Thyroid gland (tissue), 4 donors: ENCODE results near the gene SKIC8. TPM values are rescaled to one million over a fixed set of nuclear protein-coding genes. Genes with fewer than 3 reads are reported as not detected.

ENCODE experiments used
- DNase-seq, 2 donors: peaks; one replicate each; pipeline ENCODE4 v3.0.0-alpha.2; 2019
- H3K27ac ChIP-seq, 3 donors: fragments of 200-600 bp; sonication (generic); 1 replicate in 2 of 3; 2 replicates in 1 of 3; pipeline ENCODE4 v1.5.1; 2016 to 2019; ENCODE audit warnings: mild to moderate bottlenecking in 1 of 3, moderate library complexity in 1 of 3
- H3K27me3 ChIP-seq: fragments of 200-600 bp; sonication (generic); one replicate; pipeline ENCODE4 v1.5.1; 2019
- H3K36me3 ChIP-seq, 2 donors: fragments of 200-600 bp; sonication (generic); one replicate each; pipeline ENCODE4 v1.5.1; 2016 to 2019
- H3K4me1 ChIP-seq, 2 donors: fragments of 200-600 bp; sonication (generic); one replicate each; pipeline ENCODE4 v1.5.1; 2017 to 2019
- H3K4me3 ChIP-seq, 3 donors: fragments of 200-600 bp; sonication (generic); replicated peaks in 1 of 3; 1 replicate in 2 of 3; 2 replicates in 1 of 3; pipeline ENCODE4 v1.5.1; 2016; ENCODE audit warnings: mild to moderate bottlenecking in 1 of 3
- H3K9me3 ChIP-seq: fragments of 200-600 bp; sonication (generic); one replicate; pipeline ENCODE4 v1.5.1; 2017
- CTCF ChIP-seq, 6 experiments: fragments of 200-600 bp in 3 of 6; fragments of 450-650 bp in 3 of 6; sonication (generic) in 3 of 6; IDR thresholded peaks; one replicate each; pipeline ENCODE4 v1.5.1; 2016 to 2019; ENCODE audit warnings: antibody characterized with exemption in 6 of 6, mild to moderate bottlenecking in 2 of 6, inconsistent platforms in 1 of 6, moderate library complexity in 1 of 6
- POLR2A ChIP-seq, 2 donors: fragments of 450-650 bp; IDR thresholded peaks; one replicate each; pipeline ENCODE4 v1.6.1; 2017; ENCODE audit warnings: antibody characterized with exemption in 2 of 2, mild to moderate bottlenecking in 2 of 2, moderate library complexity in 1 of 2
- WGBS, 2 donors: methylation state at CpG; one replicate each; pipeline ENCODE4 v1.1.5; 2017; 5-methylcytosine and 5-hydroxymethylcytosine counted together
- intact Hi-C: fragments of 100-400 bp; cut with DNase I; formaldehyde crosslinking; loops from one replicate; pipeline ENCODE4 v1.15.1; 2023
- total RNA-seq, 4 donors: library from RNA; depleted of rRNA; stranded (reverse); fragments of >200 nt; gene quantifications; one replicate each; pipeline ENCODE4 v1.2.3, GENCODE V29; 2016

The SKIC8 gene
- total RNA-seq, 4 donors from 2014 or later, result 87.0 to 113 (median 101) TPM

GRCh38 chr15:78284758-78285157 is 14.7 kb downstream of the SKIC8 start:
- Histone ChIP-seq H3K27ac (no peak overlapping the region), H3K9me3 (no peaks in the 10 kb centered on the region), H3K27me3 (no peaks in the 10 kb centered on the region), H3K36me3 (peaks cover 29 to 53% of the 10 kb centered on the region in 2 donors), H3K4me3 (no peak overlapping the region), H3K4me1 (no peaks in the 10 kb centered on the region)
- TF ChIP-seq POLR2A (IDR thresholded peaks at IDR 0.05) (no peak), CTCF (IDR thresholded peaks at IDR 0.05) (no peak)
- intact Hi-C loops, result no loop called here
- WGBS, 2 donors, result 90 to 96% methylated on average over 4 of the region's 4 CpGs
- DNase-seq, result no peak

- Histone ChIP-seq H3K4me1 (no peaks in the 10 kb centered on the region), H3K9me3 (no peaks in the 10 kb centered on the region), H3K27me3 (no peaks in the 10 kb centered on the region), H3K4me3 (no peak overlapping the region), H3K36me3 (peaks cover 26 to 41% of the 10 kb centered on the region in 2 donors), H3K27ac (no peak overlapping the region)
- TF ChIP-seq POLR2A (IDR thresholded peaks at IDR 0.05), result no peak
- TF ChIP-seq CTCF (IDR thresholded peaks at IDR 0.05), result no peak
- DNase-seq, result no peak
- 93 to 96% methylated on average over 2 of the region's 2 CpGs for whole genome bisulfite sequencing, 2 donors
- intact Hi-C loops, result no loop called here
Observed at GRCh38 chr15:78282324-78282723, 17.1 kb downstream of the SKIC8 start.

- intact Hi-C loops, result no loop called here
- Histone ChIP-seq H3K4me1 (no peaks in the 10 kb centered on the region), H3K27ac (no peak overlapping the region), H3K4me3 (no peak overlapping the region), H3K9me3 (no peaks in the 10 kb centered on the region), H3K27me3 (no peaks in the 10 kb centered on the region), H3K36me3 (peaks cover 26 to 37% of the 10 kb centered on the region in 2 donors)
- DNase-seq, result no peak
- 95% methylated on average over 13 of the region's 13 CpGs for WGBS, 2 donors
- TF ChIP-seq CTCF (IDR thresholded peaks at IDR 0.05) (no peak), POLR2A (IDR thresholded peaks at IDR 0.05) (no peak)
Observed at GRCh38 chr15:78280319-78281072, 18.9 kb downstream of the SKIC8 start.

GRCh38 chr15:78276064-78276943 is 23.1 kb downstream of the SKIC8 start:
- no peak for TF ChIP-seq CTCF (IDR thresholded peaks at IDR 0.05)
- no peak for TF ChIP-seq POLR2A (IDR thresholded peaks at IDR 0.05)
- DNase-seq, result no peak
- no peaks in the 10 kb centered on the region for H3K27me3 ChIP-seq
- WGBS, 2 donors, result 82 to 92% methylated on average over 6 of the region's 6 CpGs
- H3K36me3 ChIP-seq, result peaks cover 7 to 13% of the 10 kb centered on the region in 2 donors
- intact Hi-C loops, result no loop called here
- no peaks in the 10 kb centered on the region for H3K9me3 ChIP-seq
- H3K4me1 ChIP-seq, result no peaks in the 10 kb centered on the region
- H3K27ac ChIP-seq, result no peak overlapping the region
- H3K4me3 ChIP-seq, result no peak overlapping the region

GRCh38 chr15:78274994-78275393 is 24.4 kb downstream of the SKIC8 start:
- Histone ChIP-seq H3K4me1 (no peaks in the 10 kb centered on the region), H3K27me3 (no peaks in the 10 kb centered on the region), H3K4me3 (no peak overlapping the region), H3K9me3 (no peaks in the 10 kb centered on the region), H3K36me3 (peaks cover under 1 to 3% of the 10 kb centered on the region in 2 donors), H3K27ac (no peak overlapping the region)
- 87 to 96% methylated on average over 5 of the region's 5 CpGs for WGBS, 2 donors
- intact Hi-C loops, result no loop called here
- DNase-seq, result no peak
- TF ChIP-seq CTCF (IDR thresholded peaks at IDR 0.05), result no peak
- TF ChIP-seq POLR2A (IDR thresholded peaks at IDR 0.05), result no peak
